Measurements from ENCODE around the gene SIL1. TPM values are rescaled to one million over a fixed set of nuclear protein-coding genes. Genes with fewer than 3 reads are reported as not detected.

SIL1 gene
- total RNA-seq, 1 donor from 2014 or later, result 43.4 TPM

Other genes starting within 250 kb of the SIL1 start
- 152 and 212 TPM in 2 replicates for gene MATR3, start 95.4 kb upstream of the SIL1 start, total RNA-seq
- gene PAIP2, start 143.5 kb upstream of the SIL1 start, total RNA-seq, result 76.1 and 78.3 TPM in 2 replicates
- under 0.01 TPM in 1 of 2 replicates, not detected in the other for gene SLC23A1, start 184.9 kb upstream of the SIL1 start, total RNA-seq
- 0.13 TPM in 1 of 2 replicates, not detected in the other for gene MZB1, start 191.5 kb upstream of the SIL1 start, total RNA-seq
- 3.1 and 5.1 TPM in 2 replicates for gene PROB1, start 196.7 kb upstream of the SIL1 start, total RNA-seq
- 6.6 and 8.1 TPM in 2 replicates for gene SPATA24, start 205.7 kb upstream of the SIL1 start, total RNA-seq
- gene DNAJC18, start 241.2 kb upstream of the SIL1 start, total RNA-seq, result 5.9 TPM in 2 replicates

All from dermis microvascular lymphatic vessel endothelial cell (primary cell).